MCF 10A (cell line): Measurements from ENCODE around the gene TOGARAM2. TPM values are rescaled to one million over a fixed set of nuclear protein-coding genes. Genes with fewer than 3 reads are reported as not detected.

Experiments used
- BruUV-seq: library from RNA; stranded (reverse); fragments of 400-500 nt; replicated peaks from 2 replicates; lab custom pipeline; 2021; lab: Mats Ljungman, UMichigan
- CTCF ChIA-PET: fragments of 300-600 bp; sonication (Branson Sonifier 250); formaldehyde crosslinking; extraction: SDS; loops from one replicate; lab custom pipeline; 2021; ENCODE audit warnings: antibody characterized with exemption, inconsistent platforms; lab: Yijun Ruan, JAX
- POLR2A ChIA-PET: fragments of 300-600, 350-650 bp; sonication (Branson Sonifier 250); formaldehyde crosslinking; extraction: SDS; loops from one replicate; lab custom pipeline; 2020; ENCODE audit warnings: antibody characterized with exemption, inconsistent platforms; lab: Yijun Ruan, JAX
- DNase-seq: peaks from one replicate; pipeline ENCODE4 v3.0.0-alpha.2; 2018; ENCODE audit not compliant: unreplicated experiment
- H3K27ac Mint-ChIP-seq: one replicate; pipeline ENCODE4 v1.8.0; 2022; ENCODE audit warnings: mild to moderate bottlenecking, low read depth, mixed read lengths; ENCODE audit not compliant: unreplicated experiment
- H3K27me3 Mint-ChIP-seq: one replicate; pipeline ENCODE4 v1.8.0; 2022; ENCODE audit warnings: mixed read lengths; ENCODE audit not compliant: insufficient read depth, unreplicated experiment
- H3K36me3 Mint-ChIP-seq: one replicate; pipeline ENCODE4 v1.8.0; 2022; ENCODE audit warnings: mild to moderate bottlenecking, moderate library complexity, mixed read lengths; ENCODE audit not compliant: insufficient read depth, unreplicated experiment
- H3K4me1 Mint-ChIP-seq: one replicate; pipeline ENCODE4 v1.8.0; 2022; ENCODE audit warnings: mixed read lengths; ENCODE audit not compliant: insufficient read depth, unreplicated experiment
- H3K4me3 Mint-ChIP-seq: one replicate; pipeline ENCODE4 v1.8.0; 2022; ENCODE audit warnings: mild to moderate bottlenecking, moderate library complexity, mixed read lengths; ENCODE audit not compliant: unreplicated experiment
- H3K9me3 Mint-ChIP-seq: one replicate; pipeline ENCODE4 v1.8.0; 2022; ENCODE audit warnings: mixed read lengths; ENCODE audit not compliant: unreplicated experiment
- CTCF ChIP-seq: fragments of 200-600 bp; IDR thresholded peaks from one replicate; pipeline ENCODE4 v1.8.0; 2022; ENCODE audit warnings: antibody characterized with exemption, mild to moderate bottlenecking; ENCODE audit not compliant: unreplicated experiment
- intact Hi-C: fragments of 100-400 bp; cut with micrococcal nuclease; formaldehyde crosslinking; loops from 2 replicates; pipeline ENCODE4 v1.14.1; 2022
- total RNA-seq: library from RNA; stranded (reverse); gene quantifications from 2 replicates; pipeline ENCODE4 v1.2.3, GENCODE V29; 2022

Gene TOGARAM2
- total RNA-seq, 1 experiment from 2014 or later, result 0.16 TPM

- intact Hi-C loops, result no loop called here
- peaks cover 6% of the 10 kb centered on the region for H3K36me3 Mint-ChIP-seq
- no peak for DNase-seq
- ChIA-PET POLR2A (interaction anchor here (0.5 to 0.8 kb wide), 2 partner anchors 98 to 121 kb away, joined by 3 to 4 read pairs; no protein-coding TSS in a partner anchor), CTCF (interaction anchor here (1.0 to 1.5 kb wide), 3 partner anchors 9 to 64 kb away, joined by 3 to 4 read pairs (median 3); no protein-coding TSS in a partner anchor)
- no peak overlapping the region for H3K27ac Mint-ChIP-seq
- no peaks in the 10 kb centered on the region for H3K27me3 Mint-ChIP-seq
- TF ChIP-seq CTCF, result no peak
- H3K9me3 Mint-ChIP-seq, result no peaks in the 10 kb centered on the region
- BruUV-seq, result no TSS peak
- peaks cover 18% of the 10 kb centered on the region for H3K4me1 Mint-ChIP-seq
- H3K4me3 Mint-ChIP-seq, result no peak overlapping the region
Observed at GRCh38 chr2:29057006-29057405, 75.9 kb downstream of the TOGARAM2 start.

- DNase-seq, result no peak
- H3K27ac Mint-ChIP-seq, result no peak overlapping the region
Observed at GRCh38 chr2:29059624-29060023, 78.5 kb downstream of the TOGARAM2 start.

GRCh38 chr2:29060441-29060840, 79.3 kb downstream of the TOGARAM2 start:
- no peak overlapping the region for H3K4me3 Mint-ChIP-seq
- no peak for TF ChIP-seq CTCF
- ChIA-PET POLR2A (interaction anchor here (0.7 to 1.9 kb wide), 2 partner anchors 8 to 227 kb away, joined by 3 to 4 read pairs; no protein-coding TSS in a partner anchor), CTCF (interaction anchor here (0.7 kb wide), 2 partner anchors 88 to 105 kb away, joined by 3 to 6 read pairs; no protein-coding TSS in a partner anchor)
- intact Hi-C loops, result no loop called here
- DNase-seq, result no peak
- peaks cover 6% of the 10 kb centered on the region for H3K36me3 Mint-ChIP-seq
- H3K27ac Mint-ChIP-seq, result no peak overlapping the region
- no peaks in the 10 kb centered on the region for H3K9me3 Mint-ChIP-seq
- peaks cover 25% of the 10 kb centered on the region for H3K4me1 Mint-ChIP-seq
- no peaks in the 10 kb centered on the region for H3K27me3 Mint-ChIP-seq
- no TSS peak for BruUV-seq

More at GRCh38 chr2:29059624-29060023, 78.5 kb downstream of the TOGARAM2 start:
- Mint-ChIP-seq H3K36me3 (peaks cover 6% of the 10 kb centered on the region), H3K27me3 (no peaks in the 10 kb centered on the region), H3K4me1 (peaks cover 18% of the 10 kb centered on the region), H3K9me3 (no peaks in the 10 kb centered on the region), H3K4me3 (no peak overlapping the region)
- BruUV-seq, result no TSS peak
- ChIA-PET CTCF (interaction anchor here (0.6 kb wide), 1 partner anchor 655 kb away, joined by 3 read pairs; no protein-coding TSS in a partner anchor), POLR2A (interaction anchor here (1.9 kb wide), 1 partner anchor 9 kb away, joined by 4 read pairs; no protein-coding TSS in a partner anchor)
- TF ChIP-seq CTCF, result no peak
- intact Hi-C loops, result no loop called here

- ChIA-PET CTCF (interaction anchor here (0.6 to 1.0 kb wide), 5 partner anchors 10 to 310 kb away, joined by 3 to 6 read pairs (median 3); no protein-coding TSS in a partner anchor), POLR2A (interaction anchor here (0.5 to 10.4 kb wide), 3 partner anchors 56 to 226 kb away, joined by 3 to 230 read pairs (median 4); partner anchors contain the start of gene CLIP4)
- DNase-seq, result no peak
- no peak for TF ChIP-seq CTCF
- intact Hi-C loops, result no loop called here
- no TSS peak for BruUV-seq
- no peak overlapping the region for H3K27ac Mint-ChIP-seq
- H3K27me3 Mint-ChIP-seq, result no peaks in the 10 kb centered on the region
- H3K9me3 Mint-ChIP-seq, result no peaks in the 10 kb centered on the region
- H3K36me3 Mint-ChIP-seq, result peaks cover 6% of the 10 kb centered on the region
- H3K4me1 Mint-ChIP-seq, result peaks cover 26% of the 10 kb centered on the region
- H3K4me3 Mint-ChIP-seq, result no peak overlapping the region
Observed at GRCh38 chr2:29061176-29061575, 80.1 kb downstream of the TOGARAM2 start.
